Neural cell (in vitro differentiated cells): ENCODE results near the gene COL2A1. TPM values are rescaled to one million over a fixed set of nuclear protein-coding genes. Genes with fewer than 3 reads are reported as not detected.

Source experiments
- H2AFZ ChIP-seq: fragments of 200-600, 300-800 bp; sonication (generic), shearing (Covaris generic); 2 replicates; pipeline ENCODE4 v1.6.0; 2014; ENCODE audit warnings: low read depth, mild to moderate bottlenecking, antibody characterized with exemption, low read length, moderate library complexity
- H3F3A ChIP-seq: fragments of 200-600 bp; shearing (Covaris generic); 2 replicates; pipeline ENCODE4 v1.6.1; 2016; ENCODE audit warnings: mild to moderate bottlenecking, moderate library complexity, mixed read lengths, antibody characterized with exemption, low read length; ENCODE audit not compliant: insufficient read depth, poor library complexity, severe bottlenecking
- H3K27ac ChIP-seq: fragments of 200-600, 300-800 bp; sonication (generic), shearing (Covaris generic); 2 replicates; pipeline ENCODE4 v1.5.1; 2014; ENCODE audit warnings: mild to moderate bottlenecking, low read length, moderate library complexity
- H3K27me3 ChIP-seq: fragments of 300-800, 200-600 bp; sonication (generic), shearing (Covaris generic); 2 replicates; pipeline ENCODE4 v1.6.0; 2014; ENCODE audit warnings: mild to moderate bottlenecking, low read depth, low read length, moderate library complexity; ENCODE audit not compliant: insufficient read depth
- H3K36me3 ChIP-seq: fragments of 300-800, 200-600 bp; sonication (generic), shearing (Covaris generic); 2 replicates; pipeline ENCODE4 v1.5.1; 2014; ENCODE audit warnings: mild to moderate bottlenecking, antibody characterized with exemption, low read length, moderate library complexity; ENCODE audit not compliant: insufficient read depth
- H3K4me2 ChIP-seq: fragments of 300-800, 200-600 bp; sonication (generic), shearing (Covaris generic); 2 replicates; pipeline ENCODE4 v1.6.0; 2014; ENCODE audit warnings: mild to moderate bottlenecking, low read length
- H3K4me3 ChIP-seq: fragments of 300-800, 200-600 bp; sonication (generic), shearing (Covaris generic); 2 replicates; pipeline ENCODE4 v1.5.1; 2014; ENCODE audit warnings: mild to moderate bottlenecking, low read length, moderate library complexity
- H3K79me2 ChIP-seq: fragments of 200-600 bp; shearing (Covaris generic); replicated peaks from 2 replicates; pipeline ENCODE4 v1.6.0; 2014; ENCODE audit warnings: mild to moderate bottlenecking, low read length, moderate library complexity; ENCODE audit not compliant: insufficient read depth
- H3K9ac ChIP-seq: fragments of 300-800, 200-600 bp; sonication (generic), shearing (Covaris generic); 2 replicates; pipeline ENCODE4 v1.6.1; 2016; ENCODE audit warnings: mild to moderate bottlenecking, low read length, mixed read lengths
- H3K9me2 ChIP-seq: fragments of 200-600 bp; shearing (Covaris generic); 2 replicates; pipeline ENCODE4 v1.6.1; 2016; ENCODE audit warnings: mild to moderate bottlenecking, low read length, mixed read lengths; ENCODE audit not compliant: insufficient read depth
- H3K9me3 ChIP-seq: fragments of 200-600, 300-800 bp; sonication (generic), shearing (Covaris generic); 2 replicates; pipeline ENCODE4 v1.6.1; 2016; ENCODE audit warnings: mild to moderate bottlenecking, mixed run types, low read length, moderate library complexity, mixed read lengths
- H4K20me1 ChIP-seq: fragments of 200-600 bp; shearing (Covaris generic); 2 replicates; pipeline ENCODE4 v1.6.1; 2016; ENCODE audit warnings: mild to moderate bottlenecking, mixed run types; ENCODE audit not compliant: insufficient read depth
- EP300 ChIP-seq: fragments of 450-650 bp; conservative IDR thresholded peaks from 2 replicates; pipeline ENCODE4 v1.6.1; 2014; ENCODE audit warnings: antibody characterized with exemption, mild to moderate bottlenecking, moderate library complexity; ENCODE audit not compliant: poor library complexity, severe bottlenecking
- EZH2 ChIP-seq: fragments of 200-600, 300-800 bp; shearing (Covaris generic), sonication (generic); IDR thresholded peaks from 2 replicates; pipeline ENCODE4 v1.6.1; 2014; ENCODE audit warnings: antibody characterized with exemption, low read length, borderline replicate concordance, mild to moderate bottlenecking; ENCODE audit not compliant: insufficient read depth, poor library complexity, severe bottlenecking
- MXI1 ChIP-seq: fragments of 450-650 bp; conservative IDR thresholded peaks from 2 replicates; pipeline ENCODE4 v1.6.1; 2014; ENCODE audit warnings: antibody characterized with exemption, mild to moderate bottlenecking; ENCODE audit not compliant: poor library complexity, severe bottlenecking
- POLR2AphosphoS5 ChIP-seq: IDR thresholded peaks from 2 replicates; pipeline ENCODE4 v1.6.1; 2012
- RAD21 ChIP-seq: fragments of 450-650 bp; conservative IDR thresholded peaks from 2 replicates; pipeline ENCODE4 v1.6.1; 2014; ENCODE audit warnings: antibody characterized with exemption, mild to moderate bottlenecking, moderate library complexity
- SMC3 ChIP-seq: fragments of 450-650 bp; conservative IDR thresholded peaks from 2 replicates; pipeline ENCODE4 v1.6.1; 2014; ENCODE audit warnings: antibody characterized with exemption, mild to moderate bottlenecking, moderate library complexity; ENCODE audit not compliant: poor library complexity
- TAF1 ChIP-seq: IDR thresholded peaks from 2 replicates; pipeline ENCODE4 v1.6.1; 2012; ENCODE audit warnings: low read depth
- polyA plus RNA-seq: library from polyadenylated mRNA; depleted of rRNA; stranded (reverse); fragments of >200 nt; gene quantifications from 2 replicates; pipeline ENCODE4 v1.2.3, GENCODE V29; 2014
- TF ChIP-seq, protein P1 (sequence below): fragments of 450-650 bp; IDR thresholded peaks from 2 replicates; pipeline ENCODE4 v1.5.1; 2014; ENCODE audit warnings: antibody characterized with exemption, mild to moderate bottlenecking, moderate library complexity; ENCODE audit not compliant: poor library complexity, severe bottlenecking
- TF ChIP-seq, protein P2 (sequence below): IDR thresholded peaks from 2 replicates; pipeline ENCODE4 v1.6.1; 2012; ENCODE audit warnings: borderline replicate concordance

The COL2A1 gene
- polyA plus RNA-seq, 1 donor from 2014 or later = 1.3 TPM

DNA sequence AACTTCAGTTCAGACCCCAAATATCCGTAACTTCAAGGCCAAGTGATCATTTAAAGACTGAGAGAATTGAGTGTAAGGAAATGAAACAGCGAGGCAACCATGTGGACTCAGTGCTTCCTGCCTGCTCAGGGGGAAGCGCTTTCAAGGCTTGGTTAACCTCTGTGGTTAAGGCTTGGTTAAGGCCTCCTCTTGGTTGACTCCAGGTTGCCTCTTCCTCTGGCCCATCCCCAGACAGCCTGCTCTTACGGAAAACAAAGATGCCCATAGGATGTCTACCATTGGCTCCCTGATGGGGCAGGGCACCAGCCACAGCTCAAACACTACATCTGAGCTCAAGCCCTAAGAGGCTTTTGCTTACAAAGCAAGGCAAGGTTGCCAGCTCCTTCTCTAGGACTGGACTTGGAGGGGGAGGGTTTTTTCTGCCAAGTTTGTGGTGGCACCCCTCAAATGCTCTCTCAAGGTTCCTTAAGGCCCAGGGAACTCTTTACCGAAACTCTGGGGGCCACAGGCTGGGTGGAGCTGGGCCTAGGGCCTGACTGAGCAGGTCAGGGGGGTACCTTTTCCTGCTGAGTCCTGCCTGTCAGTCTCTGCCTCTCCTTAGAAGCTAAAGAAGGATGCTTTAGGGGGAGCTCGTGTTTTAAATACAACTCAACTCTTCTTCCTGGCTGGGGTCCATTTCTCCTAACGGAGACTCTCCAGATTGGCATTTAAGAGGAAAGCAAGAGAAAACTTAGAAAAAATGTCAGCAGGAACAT is 13.7 kb downstream of the COL2A1 start:
- no peaks in the 10 kb centered on the region for H3K36me3 ChIP-seq
- H3F3A ChIP-seq = no peaks in the 10 kb centered on the region
- no peak overlapping the region for H3K4me3 ChIP-seq
- no peak overlapping the region for H3K4me2 ChIP-seq
- no peaks in the 10 kb centered on the region for H4K20me1 ChIP-seq
- no peak overlapping the region for H2AFZ ChIP-seq
- no peak for TF ChIP-seq RAD21
- no peak for TF ChIP-seq MXI1
- TF ChIP-seq EP300 = no peak
- TF ChIP-seq TAF1 = no peak
- TF ChIP-seq, protein P1, sequence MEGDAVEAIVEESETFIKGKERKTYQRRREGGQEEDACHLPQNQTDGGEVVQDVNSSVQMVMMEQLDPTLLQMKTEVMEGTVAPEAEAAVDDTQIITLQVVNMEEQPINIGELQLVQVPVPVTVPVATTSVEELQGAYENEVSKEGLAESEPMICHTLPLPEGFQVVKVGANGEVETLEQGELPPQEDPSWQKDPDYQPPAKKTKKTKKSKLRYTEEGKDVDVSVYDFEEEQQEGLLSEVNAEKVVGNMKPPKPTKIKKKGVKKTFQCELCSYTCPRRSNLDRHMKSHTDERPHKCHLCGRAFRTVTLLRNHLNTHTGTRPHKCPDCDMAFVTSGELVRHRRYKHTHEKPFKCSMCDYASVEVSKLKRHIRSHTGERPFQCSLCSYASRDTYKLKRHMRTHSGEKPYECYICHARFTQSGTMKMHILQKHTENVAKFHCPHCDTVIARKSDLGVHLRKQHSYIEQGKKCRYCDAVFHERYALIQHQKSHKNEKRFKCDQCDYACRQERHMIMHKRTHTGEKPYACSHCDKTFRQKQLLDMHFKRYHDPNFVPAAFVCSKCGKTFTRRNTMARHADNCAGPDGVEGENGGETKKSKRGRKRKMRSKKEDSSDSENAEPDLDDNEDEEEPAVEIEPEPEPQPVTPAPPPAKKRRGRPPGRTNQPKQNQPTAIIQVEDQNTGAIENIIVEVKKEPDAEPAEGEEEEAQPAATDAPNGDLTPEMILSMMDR = no peak
- no peak for TF ChIP-seq POLR2AphosphoS5
- no peak for TF ChIP-seq EZH2
- TF ChIP-seq, protein P2, sequence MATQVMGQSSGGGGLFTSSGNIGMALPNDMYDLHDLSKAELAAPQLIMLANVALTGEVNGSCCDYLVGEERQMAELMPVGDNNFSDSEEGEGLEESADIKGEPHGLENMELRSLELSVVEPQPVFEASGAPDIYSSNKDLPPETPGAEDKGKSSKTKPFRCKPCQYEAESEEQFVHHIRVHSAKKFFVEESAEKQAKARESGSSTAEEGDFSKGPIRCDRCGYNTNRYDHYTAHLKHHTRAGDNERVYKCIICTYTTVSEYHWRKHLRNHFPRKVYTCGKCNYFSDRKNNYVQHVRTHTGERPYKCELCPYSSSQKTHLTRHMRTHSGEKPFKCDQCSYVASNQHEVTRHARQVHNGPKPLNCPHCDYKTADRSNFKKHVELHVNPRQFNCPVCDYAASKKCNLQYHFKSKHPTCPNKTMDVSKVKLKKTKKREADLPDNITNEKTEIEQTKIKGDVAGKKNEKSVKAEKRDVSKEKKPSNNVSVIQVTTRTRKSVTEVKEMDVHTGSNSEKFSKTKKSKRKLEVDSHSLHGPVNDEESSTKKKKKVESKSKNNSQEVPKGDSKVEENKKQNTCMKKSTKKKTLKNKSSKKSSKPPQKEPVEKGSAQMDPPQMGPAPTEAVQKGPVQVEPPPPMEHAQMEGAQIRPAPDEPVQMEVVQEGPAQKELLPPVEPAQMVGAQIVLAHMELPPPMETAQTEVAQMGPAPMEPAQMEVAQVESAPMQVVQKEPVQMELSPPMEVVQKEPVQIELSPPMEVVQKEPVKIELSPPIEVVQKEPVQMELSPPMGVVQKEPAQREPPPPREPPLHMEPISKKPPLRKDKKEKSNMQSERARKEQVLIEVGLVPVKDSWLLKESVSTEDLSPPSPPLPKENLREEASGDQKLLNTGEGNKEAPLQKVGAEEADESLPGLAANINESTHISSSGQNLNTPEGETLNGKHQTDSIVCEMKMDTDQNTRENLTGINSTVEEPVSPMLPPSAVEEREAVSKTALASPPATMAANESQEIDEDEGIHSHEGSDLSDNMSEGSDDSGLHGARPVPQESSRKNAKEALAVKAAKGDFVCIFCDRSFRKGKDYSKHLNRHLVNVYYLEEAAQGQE = no peak
- no peak for TF ChIP-seq SMC3
- H3K9ac ChIP-seq = no peak overlapping the region
- H3K79me2 ChIP-seq = no peaks in the 10 kb centered on the region
- no peaks in the 10 kb centered on the region for H3K9me3 ChIP-seq
- H3K27ac ChIP-seq = no peak overlapping the region
- no peaks in the 10 kb centered on the region for H3K27me3 ChIP-seq
- no peaks in the 10 kb centered on the region for H3K9me2 ChIP-seq

DNA sequence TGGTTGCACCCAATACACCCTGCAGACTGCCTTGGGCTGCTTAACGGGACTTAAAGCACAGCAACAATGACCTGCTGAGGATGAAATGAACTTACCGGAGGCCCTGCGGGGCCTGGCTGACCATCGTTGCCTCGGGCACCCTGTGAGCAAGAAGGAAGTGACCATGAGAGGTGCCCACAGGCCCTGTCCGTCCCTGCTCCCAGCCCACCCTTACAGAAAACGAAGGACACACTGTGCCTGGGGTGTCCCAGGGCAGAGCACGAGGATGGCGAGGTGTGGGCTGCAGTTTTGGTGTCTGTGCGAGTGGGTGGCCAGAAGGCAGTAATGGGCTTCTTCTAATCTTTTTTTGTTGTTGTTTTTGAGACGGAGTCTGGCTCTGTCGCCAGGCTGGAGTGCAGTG is 14.6 kb downstream of the COL2A1 start:
- no peaks in the 10 kb centered on the region for H3K36me3 ChIP-seq

More for the DNA sequence above, 14.6 kb downstream of the COL2A1 start:
- Histone ChIP-seq H3K9ac (no peak overlapping the region), H4K20me1 (no peaks in the 10 kb centered on the region), H3F3A (no peaks in the 10 kb centered on the region), H3K9me3 (no peaks in the 10 kb centered on the region), H3K27me3 (no peaks in the 10 kb centered on the region), H3K27ac (no peak overlapping the region), H2AFZ (no peak overlapping the region), H3K4me2 (no peak overlapping the region), H3K4me3 (no peak overlapping the region), H3K79me2 (no peaks in the 10 kb centered on the region), H3K9me2 (no peaks in the 10 kb centered on the region)
- TF ChIP-seq EZH2 (no peak), TAF1 (no peak)
- TF ChIP-seq, protein P1 = no peak
- TF ChIP-seq, protein P2 = no peak
